ENCODE measurements around the gene NR2C2AP.
A peak's percentile ranks its signal among the peaks of the same experiment; 100 is the strongest.
"Not testable (repeated sequence)": the region's sequence is repeated elsewhere in the genome, so short reads cannot be mapped to it uniquely, and the experiment has no call there.

Gene NR2C2AP

DNA sequence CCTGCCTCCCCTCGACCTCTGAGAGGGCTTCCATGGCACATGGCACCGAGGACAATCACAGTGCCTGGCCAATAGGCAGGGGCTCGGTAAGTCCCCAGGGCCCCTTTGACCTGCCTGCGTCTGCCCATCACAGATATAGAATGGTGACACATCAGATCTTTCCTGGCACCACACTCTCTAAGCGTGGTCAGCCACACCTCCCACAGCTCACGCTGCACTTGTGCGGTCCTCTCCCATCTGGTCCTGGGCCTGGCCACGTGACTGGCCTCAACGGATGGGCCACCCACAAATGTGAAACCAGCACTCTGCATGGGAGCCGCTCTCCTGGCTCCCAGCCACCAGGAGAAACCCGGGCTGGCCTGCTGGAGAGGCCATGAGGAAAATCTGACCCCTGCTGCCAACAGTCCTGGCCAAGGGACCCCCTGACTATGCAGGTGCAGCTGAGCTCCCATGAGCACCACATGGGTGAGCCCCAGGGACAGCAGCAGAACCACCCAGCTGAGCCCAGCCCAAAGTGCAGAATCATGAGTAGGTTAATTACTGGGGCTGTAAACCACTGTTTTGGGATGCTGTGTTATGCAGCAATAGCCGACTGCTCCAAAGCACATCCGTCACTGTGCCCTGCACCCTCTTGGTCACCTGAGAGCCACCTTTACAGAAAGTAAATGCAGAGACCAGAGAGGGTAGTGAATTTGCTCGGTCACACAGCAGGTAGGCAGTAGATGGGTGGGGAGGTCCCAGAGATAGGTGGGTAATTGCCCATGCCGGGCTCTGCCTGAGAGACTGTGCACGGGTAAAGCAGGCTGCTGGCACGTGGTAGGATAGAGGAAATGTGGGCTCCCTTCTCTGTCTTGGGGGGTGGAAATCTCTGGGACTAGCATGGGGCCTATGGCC, 23.4 kb downstream of the NR2C2AP start:
- DNase-seq = no peak

GRCh38 chr19:19176950-19177349, 26.3 kb downstream of the NR2C2AP start:
- no peak for DNase-seq

DNA sequence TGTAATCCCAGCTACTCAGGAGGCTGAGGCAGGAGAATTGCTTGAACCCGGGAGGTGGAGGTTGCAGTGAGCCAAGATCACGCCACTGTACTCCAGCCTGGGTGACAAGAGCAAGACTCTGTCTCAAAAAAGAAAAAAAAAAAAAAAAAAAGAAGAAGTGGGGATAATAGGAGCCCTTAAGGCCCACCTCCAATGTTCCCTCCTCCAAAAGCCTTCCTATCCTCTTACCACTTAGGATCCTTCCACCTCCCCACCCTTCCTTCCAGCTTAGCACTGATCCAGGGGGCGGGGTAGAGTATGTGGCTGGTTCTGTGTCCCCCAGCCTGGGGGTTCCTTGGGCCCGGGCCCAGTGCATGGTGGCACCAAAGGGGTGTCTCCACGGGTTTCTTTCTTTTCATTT, 30.0 kb downstream of the NR2C2AP start:
- not testable (repeated sequence) for DNase-seq

GRCh38 chr19:19171821-19172532, 31.2 kb downstream of the NR2C2AP start:
- peak; percentile 5 for DNase-seq

GRCh38 chr19:19170873-19171672, 32.1 kb downstream of the NR2C2AP start:
- DNase-seq = no peak

DNA sequence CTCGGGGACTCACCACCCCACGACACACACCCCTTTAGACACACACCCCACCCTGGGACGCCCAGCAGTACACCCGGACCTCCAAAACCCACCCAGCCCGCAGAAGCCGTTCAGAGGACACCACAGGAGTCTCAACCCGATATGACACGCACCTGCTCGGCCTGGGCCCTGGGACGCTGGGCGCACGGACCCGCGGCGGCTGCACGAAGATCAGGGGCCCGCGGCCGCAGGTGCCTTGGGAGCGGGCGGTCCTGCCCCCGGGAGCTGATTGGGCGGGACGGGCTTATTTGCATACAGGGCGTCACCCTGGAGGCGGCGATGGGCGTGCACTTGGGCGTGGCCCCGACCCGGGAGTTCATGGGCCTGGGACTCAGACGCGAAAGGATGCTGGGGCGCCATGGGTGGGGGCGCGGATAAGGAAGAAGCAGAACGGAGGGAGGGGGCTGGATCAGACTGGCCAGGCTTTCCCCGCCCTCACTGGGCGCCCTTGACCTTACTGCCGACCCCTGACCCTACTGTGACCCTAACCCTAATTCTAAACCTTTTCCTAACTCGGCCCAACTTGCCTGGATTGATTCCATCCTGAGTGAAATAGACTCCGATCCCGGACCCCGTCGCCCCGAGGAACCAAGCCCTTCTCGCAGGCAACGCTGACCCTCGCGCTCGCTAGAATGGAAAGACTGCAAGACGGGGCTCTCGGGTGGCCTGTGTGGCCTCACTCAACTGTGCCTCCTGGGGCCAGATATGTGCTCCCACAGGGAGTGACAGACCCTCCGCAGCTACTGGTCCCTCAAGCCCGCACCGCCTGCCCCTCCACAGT, 33.0 kb downstream of the NR2C2AP start, which contains the start of gene MEF2B:
MEF2B (minus strand) TSS at position 211 of the 820 bp plus-strand sequence. CDS start 19,528 bp downstream, outside the sequence.
- peak; percentile 89 for DNase-seq

- DNase-seq = no peak
Observed at GRCh38 chr19:19169236-19170052, 33.8 kb downstream of the NR2C2AP start.

DNA sequence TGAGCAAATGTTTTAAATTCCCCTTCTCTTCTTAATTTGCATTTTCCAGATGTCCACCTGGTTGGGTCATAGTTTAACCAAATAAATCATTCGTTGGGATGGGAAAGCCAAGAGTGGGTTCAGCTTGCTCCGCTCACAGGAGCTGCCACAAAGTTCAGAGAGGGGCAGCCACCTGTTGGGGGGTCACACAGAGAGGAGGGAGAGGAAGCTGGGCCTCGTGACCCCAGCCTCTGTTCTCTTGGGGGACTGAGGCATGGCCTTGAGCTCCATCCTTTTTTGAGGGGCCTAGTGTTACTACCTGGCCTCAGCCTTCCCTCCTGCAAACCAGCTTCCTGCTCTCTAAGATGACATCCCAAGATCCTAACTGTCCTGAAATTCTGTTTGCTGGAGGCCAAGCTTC, 35.6 kb downstream of the NR2C2AP start:
- DNase-seq = no peak

DNA sequence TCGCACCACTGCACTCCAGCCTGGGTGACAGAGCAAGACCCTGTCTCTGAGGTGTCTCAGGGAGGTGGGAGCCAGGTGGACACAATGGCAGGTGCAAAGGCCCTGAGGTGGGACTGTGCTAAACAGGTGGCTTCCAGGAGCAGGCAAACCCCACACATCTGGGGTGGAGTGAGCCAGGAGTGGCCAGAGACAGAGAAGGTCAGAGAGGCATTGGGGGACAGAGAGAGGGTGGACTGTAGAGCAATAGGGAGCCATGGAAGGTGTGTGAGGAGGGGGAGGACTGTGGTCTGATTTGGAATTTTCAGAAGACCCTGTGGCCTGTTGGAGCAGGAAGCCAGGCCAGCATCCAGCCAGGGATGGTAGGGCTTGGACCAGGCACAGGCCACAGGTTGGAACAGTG, 37.8 kb downstream of the NR2C2AP start:
- no peak for DNase-seq

DNA sequence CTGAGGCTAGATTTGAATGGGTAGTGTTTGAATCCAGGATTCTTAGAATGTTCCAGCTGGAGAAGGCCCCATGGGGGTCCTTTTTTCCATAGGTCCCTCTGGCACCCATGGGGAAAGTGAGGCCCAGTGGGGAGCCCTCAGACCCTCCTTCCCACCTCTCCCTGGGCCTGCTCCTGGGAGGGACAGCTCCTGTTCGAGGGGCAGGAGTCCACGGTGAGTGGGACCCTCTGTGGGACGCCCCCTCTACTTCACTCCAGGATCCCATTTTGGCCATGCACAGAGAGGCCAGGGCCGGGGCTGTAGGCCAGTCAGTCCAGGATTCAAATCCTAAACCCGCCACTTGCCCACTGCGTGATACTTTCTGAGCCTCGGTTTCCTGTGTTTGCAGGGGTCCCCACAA, 40.7 kb downstream of the NR2C2AP start:
- DNase-seq = no peak

GRCh38 chr19:19160461-19161035, 42.7 kb downstream of the NR2C2AP start:
- DNase-seq = peak; percentile 63

DNA sequence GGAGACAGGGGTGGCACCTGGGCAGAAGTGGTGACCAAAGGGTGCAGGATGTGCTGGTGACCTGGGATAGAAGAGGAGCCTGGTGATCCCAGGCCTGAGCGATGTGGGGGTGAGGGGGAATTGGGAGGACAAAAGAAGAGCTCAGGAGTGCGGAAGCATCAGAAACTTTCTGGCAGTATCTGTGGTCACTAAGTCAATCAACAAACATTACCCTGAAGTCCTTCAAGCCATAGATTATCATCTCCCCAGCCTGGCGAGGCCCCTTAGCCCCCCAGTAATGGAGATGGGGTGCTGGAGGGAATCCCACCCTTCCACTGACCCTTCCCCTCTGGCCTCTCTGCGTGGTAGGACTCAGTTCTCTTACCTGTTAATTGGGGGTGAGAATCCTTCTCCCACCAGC, 43.7 kb downstream of the NR2C2AP start:
- no peak for DNase-seq

DNA sequence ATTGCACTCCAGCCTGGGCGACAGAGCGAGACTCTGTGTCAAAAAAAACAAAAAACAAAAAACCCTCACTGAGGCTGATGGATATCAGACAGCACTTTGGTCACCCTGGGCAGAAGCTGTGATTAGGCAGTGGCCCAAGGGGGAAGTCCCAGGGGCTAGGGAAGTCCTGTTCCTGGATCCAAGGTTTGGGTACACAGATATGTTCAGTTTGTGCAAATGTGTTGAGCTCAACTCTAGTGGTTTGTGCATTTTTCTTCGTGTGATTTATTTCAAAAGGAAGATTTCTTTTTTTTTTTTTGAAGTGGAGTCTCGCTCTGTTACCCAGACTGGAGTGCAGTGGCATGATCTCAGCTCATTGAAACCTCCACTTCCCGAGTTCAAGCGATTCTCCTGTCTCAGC, 45.4 kb downstream of the NR2C2AP start:
- DNase-seq = no peak

DNA sequence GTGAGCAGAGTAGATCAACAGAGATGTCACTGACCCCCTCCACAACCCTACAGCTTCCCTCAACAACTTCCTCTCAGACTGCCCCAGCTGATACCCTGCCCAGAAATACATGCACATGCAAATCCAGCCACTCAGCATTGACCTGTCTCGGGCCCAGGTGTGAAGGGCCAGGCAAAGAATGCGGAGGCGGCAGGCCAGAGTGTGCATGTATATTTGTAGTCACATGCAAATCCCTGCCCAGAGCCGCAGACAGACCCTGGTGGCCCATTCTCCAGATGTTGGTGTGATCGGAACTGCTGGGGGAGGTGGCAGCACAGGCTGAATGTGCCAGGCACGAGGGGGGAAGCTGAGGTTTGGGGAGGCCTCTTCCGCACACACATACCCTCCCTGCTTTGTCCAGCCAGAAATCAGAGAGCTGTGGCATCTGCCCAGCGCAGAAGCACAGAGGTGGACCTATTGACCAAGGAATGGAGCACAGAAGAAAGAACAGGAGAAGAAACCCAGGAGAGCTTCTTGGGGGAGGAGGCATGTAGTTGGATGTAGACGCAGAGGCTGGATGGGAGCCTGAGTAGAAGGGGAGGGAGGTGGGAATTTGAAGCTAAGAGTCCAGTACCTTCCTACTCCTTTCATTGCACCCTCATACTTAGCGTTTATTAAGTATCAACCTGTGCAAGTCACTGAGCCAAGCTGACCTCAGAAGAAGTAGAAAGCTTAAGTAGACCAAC, 47.6 kb downstream of the NR2C2AP start:
- DNase-seq = no peak

DNA sequence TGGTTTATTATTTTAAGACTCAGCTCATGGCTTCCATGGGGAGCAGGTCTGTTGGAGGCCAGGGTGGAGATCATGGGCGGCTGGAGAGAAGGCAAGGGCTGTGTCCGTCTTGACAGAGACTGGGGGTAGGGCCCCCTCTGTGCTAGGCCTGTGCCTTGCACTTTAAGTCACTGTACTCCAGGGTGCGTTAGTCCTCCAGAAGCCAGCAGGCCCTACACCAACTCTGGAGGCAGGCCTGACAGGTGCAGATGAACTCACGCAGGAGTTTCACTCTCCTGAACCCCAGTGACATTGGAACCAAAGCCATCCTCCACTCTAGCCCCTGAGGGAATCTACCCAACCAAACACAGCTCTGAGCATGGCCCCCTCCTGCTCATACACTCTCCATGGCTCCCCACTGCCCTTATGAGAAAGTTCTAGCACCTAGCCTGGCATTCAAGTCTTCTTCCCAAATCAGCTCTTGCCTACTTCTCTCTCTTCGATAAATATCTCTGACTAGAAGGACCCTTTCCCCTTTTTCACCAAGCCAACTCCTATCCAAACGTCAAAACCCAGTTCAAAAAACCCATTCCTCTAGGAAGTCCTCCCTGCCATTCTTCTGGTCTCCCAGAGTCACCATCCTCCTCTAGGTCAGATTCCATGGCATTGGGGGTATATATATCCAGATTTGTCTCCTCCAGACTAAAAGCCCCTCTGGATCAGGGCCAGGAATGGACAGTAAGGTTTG, 48.3 kb downstream of the NR2C2AP start:
- no peak for DNase-seq

GRCh38 chr19:19152668-19153384, 50.4 kb downstream of the NR2C2AP start:
- no peak for DNase-seq

GRCh38 chr19:19151418-19151817, 51.8 kb downstream of the NR2C2AP start:
- DNase-seq = no peak

Data from NCI-H1436 (cell line).